H9 (cell line): ENCODE data around the gene ZNF217. TPM values are rescaled to one million over a fixed set of nuclear protein-coding genes. Genes with fewer than 3 reads are reported as not detected.

Experiments
- DNase-seq: peaks from one replicate; pipeline ENCODE4 v3.0.0-alpha.2; 2017
- H2AFZ ChIP-seq: one replicate; pipeline ENCODE4 v1.6.1; 2013; ENCODE audit warnings: mild to moderate bottlenecking, low read length, control low read depth, moderate library complexity
- H2AK5ac ChIP-seq: 2 replicates; pipeline ENCODE4 v1.6.1; 2013; ENCODE audit warnings: low read length, control low read depth, mixed read lengths; ENCODE audit not compliant: insufficient read length
- H2BK120ac ChIP-seq: one replicate; pipeline ENCODE4 v1.6.1; 2013; ENCODE audit warnings: low read depth, mild to moderate bottlenecking, low read length, control low read depth, inconsistent platforms; ENCODE audit not compliant: poor library complexity, severe bottlenecking
- H2BK12ac ChIP-seq: 2 replicates; pipeline ENCODE4 v1.6.1; 2013; ENCODE audit warnings: low read length, control low read depth, mixed read lengths, low read depth; ENCODE audit not compliant: insufficient read length
- H2BK15ac ChIP-seq: 2 replicates; pipeline ENCODE4 v1.6.1; 2013; ENCODE audit warnings: low read depth, low read length, control low read depth
- H2BK20ac ChIP-seq: one replicate; pipeline ENCODE4 v1.6.1; 2013; ENCODE audit warnings: low read depth, mild to moderate bottlenecking, low read length, control low read depth, inconsistent platforms; ENCODE audit not compliant: poor library complexity, severe bottlenecking
- H2BK5ac ChIP-seq: 2 replicates; pipeline ENCODE4 v1.6.1; 2013; ENCODE audit warnings: low read length, control low read depth, mixed read lengths; ENCODE audit not compliant: insufficient read length
- H3K14ac ChIP-seq: 2 replicates; pipeline ENCODE4 v1.6.1; 2013; ENCODE audit warnings: low read length, control low read depth; ENCODE audit not compliant: insufficient read depth
- H3K18ac ChIP-seq: 2 replicates; pipeline ENCODE4 v1.6.1; 2013; ENCODE audit warnings: low read depth, mild to moderate bottlenecking, mixed read lengths, low read length, control low read depth; ENCODE audit not compliant: insufficient read length
- H3K23ac ChIP-seq: 2 replicates; pipeline ENCODE4 v1.6.1; 2013; ENCODE audit warnings: low read length, control low read depth, mixed read lengths, low read depth; ENCODE audit not compliant: insufficient read length
- H3K23me2 ChIP-seq: 2 replicates; pipeline ENCODE4 v1.6.1; 2013; ENCODE audit warnings: low read depth, mild to moderate bottlenecking, mixed read lengths, low read length, control low read depth; ENCODE audit not compliant: insufficient read length, poor library complexity, severe bottlenecking
- H3K27ac ChIP-seq: 2 replicates; pipeline ENCODE4 v1.5.1; 2013; ENCODE audit warnings: low read length, control low read depth, mixed read lengths, low read depth; ENCODE audit not compliant: insufficient read length
- H3K27me3 ChIP-seq: 2 replicates; pipeline ENCODE4 v1.6.1; 2013; ENCODE audit warnings: low read length, control low read depth, inconsistent platforms; ENCODE audit not compliant: insufficient read depth
- H3K4ac ChIP-seq: 2 replicates; pipeline ENCODE4 v1.6.1; 2013; ENCODE audit warnings: low read depth, mild to moderate bottlenecking, control low read depth, inconsistent platforms, low read length, moderate library complexity
- H3K4me1 ChIP-seq: 2 replicates; pipeline ENCODE4 v1.6.1; 2013; ENCODE audit warnings: low read length, control low read depth, inconsistent platforms; ENCODE audit not compliant: insufficient read depth
- H3K4me2 ChIP-seq: 2 replicates; pipeline ENCODE4 v1.6.1; 2013; ENCODE audit warnings: low read length, control low read depth, mixed read lengths; ENCODE audit not compliant: insufficient read length, insufficient read depth
- H3K56ac ChIP-seq: 2 replicates; pipeline ENCODE4 v1.6.1; 2013; ENCODE audit warnings: low read depth, mild to moderate bottlenecking, mixed read lengths, low read length, control low read depth; ENCODE audit not compliant: insufficient read length
- H3K79me1 ChIP-seq: 2 replicates; pipeline ENCODE4 v1.6.1; 2013; ENCODE audit warnings: low read depth, mild to moderate bottlenecking, moderate library complexity, low read length, control low read depth, inconsistent platforms; ENCODE audit not compliant: insufficient read depth, poor library complexity, severe bottlenecking
- H3K79me2 ChIP-seq: 2 replicates; pipeline ENCODE4 v1.6.1; 2013; ENCODE audit warnings: low read length, control low read depth, inconsistent platforms; ENCODE audit not compliant: insufficient read depth
- H3K9ac ChIP-seq: 2 replicates; pipeline ENCODE4 v1.6.1; 2013; ENCODE audit warnings: low read length, control low read depth, mixed read lengths; ENCODE audit not compliant: insufficient read length; ENCODE audit errors: extremely low read depth
- H3K9me3 ChIP-seq: one replicate; pipeline ENCODE4 v1.6.1; 2013; ENCODE audit warnings: low read depth, low read length, inconsistent platforms; ENCODE audit not compliant: control insufficient read depth
- H3T11ph ChIP-seq: one replicate; pipeline ENCODE4 v1.6.1; 2013; ENCODE audit warnings: mild to moderate bottlenecking, low read length, control low read depth, inconsistent platforms
- H4K20me1 ChIP-seq: one replicate; pipeline ENCODE4 v1.6.1; 2013; ENCODE audit not compliant: control insufficient read depth, insufficient read length, insufficient read depth
- H4K5ac ChIP-seq: 2 replicates; pipeline ENCODE4 v1.6.1; 2013; ENCODE audit warnings: low read depth, mild to moderate bottlenecking, mixed read lengths, low read length, control low read depth; ENCODE audit not compliant: insufficient read length
- H4K8ac ChIP-seq: replicated peaks from 2 replicates; pipeline ENCODE4 v1.6.1; 2013; ENCODE audit warnings: low read length, control low read depth, mixed read lengths, low read depth; ENCODE audit not compliant: insufficient read length
- H4K91ac ChIP-seq: 2 replicates; pipeline ENCODE4 v1.6.1; 2013; ENCODE audit warnings: low read depth, mild to moderate bottlenecking, moderate library complexity, mixed read lengths, low read length, control low read depth; ENCODE audit not compliant: insufficient read length
- H3K27ac Mint-ChIP-seq, 3 experiments: 2 replicates in 2 of 3; 3 replicates in 1 of 3; pipeline ENCODE4 v1.8.0; 2020 to 2021; ENCODE audit warnings: mixed read lengths in 3 of 3, mild to moderate bottlenecking in 1 of 3, moderate library complexity in 1 of 3
- H3K27me3 Mint-ChIP-seq: 2 replicates; pipeline ENCODE4 v1.8.0; 2021; ENCODE audit warnings: low read depth, mild to moderate bottlenecking, moderate library complexity, mixed read lengths
- H3K36me3 Mint-ChIP-seq, 3 experiments: 2 replicates in 2 of 3; 3 replicates in 1 of 3; pipeline ENCODE4 v1.8.0; 2020 to 2021; ENCODE audit warnings: low read depth in 3 of 3, mixed read lengths in 3 of 3; ENCODE audit not compliant: insufficient read depth in 1 of 3
- H3K4me1 Mint-ChIP-seq, 2 experiments: 2 replicates each; pipeline ENCODE4 v1.8.0; 2020; ENCODE audit warnings: mixed read lengths in 2 of 2
- H3K4me3 Mint-ChIP-seq, 2 experiments: 2 replicates in 1 of 2; 3 replicates in 1 of 2; pipeline ENCODE4 v1.8.0; 2020 to 2021; ENCODE audit warnings: mild to moderate bottlenecking in 2 of 2, mixed read lengths in 2 of 2, moderate library complexity in 1 of 2
- H3K9me3 Mint-ChIP-seq, 2 experiments: 2 replicates in 1 of 2; 3 replicates in 1 of 2; pipeline ENCODE4 v1.8.0; 2020; ENCODE audit warnings: mild to moderate bottlenecking in 2 of 2, mixed read lengths in 2 of 2, moderate library complexity in 1 of 2
- WGBS: extraction: QIAGEN DNeasy Blood & Tissue Kit; methylation state at CpG from one replicate; pipeline ENCODE4 v1.1.7; 2013; ENCODE audit warnings: missing lambda C conversion rate, low lambda C conversion rate, mixed read lengths; ENCODE audit not compliant: insufficient read length; ENCODE audit errors: extremely low coverage; 5-methylcytosine and 5-hydroxymethylcytosine counted together
- total RNA-seq: library from RNA; stranded (reverse); gene quantifications from 2 replicates; pipeline ENCODE4 v1.2.1, GENCODE V29; 2021
- TF ChIP-seq, protein P1 (sequence below): fragments of 200-600 bp; sonication (generic); conservative IDR thresholded peaks from 3 replicates; pipeline ENCODE4 v1.8.0; 2021; ENCODE audit warnings: antibody characterized with exemption, mild to moderate bottlenecking

ZNF217 gene
- total RNA-seq, 1 experiment from 2014 or later, result 82.8 TPM

DNA sequence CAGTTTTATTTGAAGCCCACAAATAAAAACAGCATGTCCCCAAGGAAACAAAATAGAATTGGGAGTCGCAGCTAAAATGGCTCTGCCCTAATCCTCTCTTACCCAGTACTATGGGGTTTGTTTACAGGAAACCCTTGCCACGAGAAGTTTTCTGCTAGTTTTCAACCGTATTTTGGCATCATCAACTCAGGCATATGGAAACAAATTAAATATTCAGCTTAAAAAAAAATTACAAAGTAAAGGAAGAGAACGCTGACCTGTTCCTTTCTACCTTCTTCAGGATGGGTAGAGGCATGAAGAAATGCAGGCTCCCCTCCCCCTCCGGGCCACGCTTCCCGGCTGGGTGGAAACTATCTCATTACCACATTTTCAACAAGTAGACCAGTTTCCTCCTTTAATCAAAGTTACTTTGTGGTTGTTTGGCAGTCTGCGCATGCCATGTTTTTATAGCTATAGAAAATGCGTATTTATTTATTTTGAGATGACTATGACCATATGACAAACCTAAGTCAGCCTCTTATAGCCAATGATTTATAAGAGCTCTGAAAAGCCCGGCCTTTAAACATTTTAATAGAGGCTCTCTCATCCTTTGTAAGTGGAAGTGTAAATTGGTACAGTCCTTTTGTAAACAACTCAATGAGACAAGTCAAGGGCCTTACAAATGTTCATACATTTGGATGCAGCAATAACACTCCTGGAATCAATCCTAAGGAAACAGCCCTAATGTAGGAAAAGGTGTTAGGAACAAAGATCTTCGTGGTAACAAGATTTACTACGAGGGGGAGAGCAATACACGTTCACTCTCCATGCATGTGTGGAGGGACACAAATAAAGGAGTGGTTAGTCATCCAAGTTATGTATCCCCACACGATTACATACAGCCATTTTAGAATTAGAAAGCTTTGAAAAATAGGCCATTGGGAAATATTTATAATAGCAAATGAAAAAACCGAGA is 16.1 kb upstream of the ZNF217 start:
- Histone ChIP-seq H2BK120ac (peak overlapping the region; percentile 69), H2BK20ac (no peak overlapping the region), H3K9me3 (no peaks in the 10 kb centered on the region), H3K79me2 (no peaks in the 10 kb centered on the region), H3K4me2 (no peak overlapping the region), H3K56ac (no peak overlapping the region), H3K27ac (peak overlapping the region; percentile 58), H3K9ac (no peak overlapping the region), H3K4me1 (peaks cover 4% of the 10 kb centered on the region; the same call in 1 of the 2 replicates), H3K23me2 (no peaks in the 10 kb centered on the region), H4K91ac (no peak overlapping the region), H3K27me3 (no peaks in the 10 kb centered on the region), H4K8ac (no peak overlapping the region), H3K14ac (no peak overlapping the region; the same call in 1 of the 2 replicates), H2BK5ac (no peak overlapping the region), H3K4ac (no peak overlapping the region), H4K5ac (peak overlapping the region; percentile 44), H3K18ac (peak overlapping the region; percentile 1), H3T11ph (no peak overlapping the region), H2BK12ac (peak overlapping the region; percentile 12), H3K79me1 (no peaks in the 10 kb centered on the region), H4K20me1 (no peaks in the 10 kb centered on the region), H2AK5ac (no peak overlapping the region), H2AFZ (peak overlapping the region; percentile 59), H2BK15ac (no peak overlapping the region), H3K23ac (no peak overlapping the region)
- TF ChIP-seq, protein P1, sequence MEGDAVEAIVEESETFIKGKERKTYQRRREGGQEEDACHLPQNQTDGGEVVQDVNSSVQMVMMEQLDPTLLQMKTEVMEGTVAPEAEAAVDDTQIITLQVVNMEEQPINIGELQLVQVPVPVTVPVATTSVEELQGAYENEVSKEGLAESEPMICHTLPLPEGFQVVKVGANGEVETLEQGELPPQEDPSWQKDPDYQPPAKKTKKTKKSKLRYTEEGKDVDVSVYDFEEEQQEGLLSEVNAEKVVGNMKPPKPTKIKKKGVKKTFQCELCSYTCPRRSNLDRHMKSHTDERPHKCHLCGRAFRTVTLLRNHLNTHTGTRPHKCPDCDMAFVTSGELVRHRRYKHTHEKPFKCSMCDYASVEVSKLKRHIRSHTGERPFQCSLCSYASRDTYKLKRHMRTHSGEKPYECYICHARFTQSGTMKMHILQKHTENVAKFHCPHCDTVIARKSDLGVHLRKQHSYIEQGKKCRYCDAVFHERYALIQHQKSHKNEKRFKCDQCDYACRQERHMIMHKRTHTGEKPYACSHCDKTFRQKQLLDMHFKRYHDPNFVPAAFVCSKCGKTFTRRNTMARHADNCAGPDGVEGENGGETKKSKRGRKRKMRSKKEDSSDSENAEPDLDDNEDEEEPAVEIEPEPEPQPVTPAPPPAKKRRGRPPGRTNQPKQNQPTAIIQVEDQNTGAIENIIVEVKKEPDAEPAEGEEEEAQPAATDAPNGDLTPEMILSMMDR, result no peak
- 0 out of 5 replicates have a peak overlapping the region, but pooled peaks have one; percentile 24 to 53 for H3K4me3 Mint-ChIP-seq
- H3K4me1 Mint-ChIP-seq, result peaks cover 40 to 42% of the 10 kb centered on the region in 2 experiments
- no peaks in the 10 kb centered on the region for H3K9me3 Mint-ChIP-seq
- H3K27me3 Mint-ChIP-seq, result no peaks in the 10 kb centered on the region
- no CpG with 5 or more reads among the region's 15 CpGs for WGBS
- no peaks in the 10 kb centered on the region for H3K36me3 Mint-ChIP-seq
- no peak for DNase-seq
- H3K27ac Mint-ChIP-seq, result peak overlapping the region; percentile 26 to 95 (median 84)
